ENCODE results near the gene SLIT3. TPM values are rescaled to one million over a fixed set of nuclear protein-coding genes. Genes with fewer than 3 reads are reported as not detected.

The SLIT3 gene
- total RNA-seq, 1 experiment from 2014 or later, result not detected

DNA sequence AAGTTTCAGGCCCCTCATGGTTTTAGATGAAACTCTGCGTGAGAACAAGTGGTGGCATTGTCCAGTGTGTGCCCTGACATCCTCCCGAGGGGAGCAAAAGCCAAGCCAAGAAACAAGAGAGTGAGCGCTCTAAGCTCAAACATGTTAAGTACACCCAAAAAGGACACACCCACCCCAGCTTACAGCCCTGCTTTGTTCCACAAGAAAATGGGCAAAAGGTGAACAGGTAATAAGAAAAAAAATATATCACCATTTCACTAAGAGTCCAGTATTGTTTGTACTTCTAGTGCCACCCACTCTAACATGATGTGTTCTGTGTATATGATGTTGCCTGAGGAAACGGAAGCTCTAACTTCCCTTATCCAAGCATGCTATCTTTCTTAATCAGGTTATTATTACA lies 278.2 kb downstream of the SLIT3 start:
- CTCF ChIA-PET, result no interaction called here

GRCh38 chr5:169020102-169020501 lies 280.8 kb downstream of the SLIT3 start:
- ChIA-PET POLR2A (ENCODE audit: unreplicated experiment) (no interaction called here), CTCF (no interaction called here)
- Histone ChIP-seq H4K20me1 (ENCODE audit: insufficient read depth) (no peaks in the 10 kb centered on the region), H3K27ac (no peak overlapping the region), H3K36me3 (ENCODE audit: low read depth) (no peaks in the 10 kb centered on the region), H3K4me2 (no peak overlapping the region), H3K9me2 (ENCODE audit: insufficient read depth) (no peaks in the 10 kb centered on the region), H3K4me3 (no peak overlapping the region), H3K27me3 (ENCODE audit: insufficient read depth, low read depth) (peaks cover 60% of the 10 kb centered on the region), H3F3A (ENCODE audit: insufficient read depth, low read depth) (no peaks in the 10 kb centered on the region), H3K4me1 (replicated peaks; ENCODE audit: insufficient read depth) (no peaks in the 10 kb centered on the region), H3K9me3 (ENCODE audit: insufficient read depth, low read depth) (no peaks in the 10 kb centered on the region), H2AFZ (no peak overlapping the region), H3K79me2 (ENCODE audit: low read depth) (no peaks in the 10 kb centered on the region)
- TF ChIP-seq CTCF (conservative IDR thresholded peaks at IDR 0.05) (no peak), EZH2 (IDR thresholded peaks at IDR 0.05; ENCODE audit: low read depth) (no peak)
- no TSS peak for BruUV-seq (replicated peaks)
- DNase-seq, result no peak
- intact Hi-C loops (cut with micrococcal nuclease; ENCODE audit: unreplicated experiment), result no loop called here

More for the DNA sequence above, 278.2 kb downstream of the SLIT3 start:
- H3K27ac ChIP-seq, result no peak overlapping the region
- intact Hi-C loops (cut with micrococcal nuclease; ENCODE audit: unreplicated experiment), result no loop called here
- TF ChIP-seq CTCF (conservative IDR thresholded peaks at IDR 0.05), result no peak
- no peak for TF ChIP-seq EZH2 (IDR thresholded peaks at IDR 0.05; ENCODE audit: low read depth)
- H3K79me2 ChIP-seq (ENCODE audit: low read depth), result no peaks in the 10 kb centered on the region
- no peak for DNase-seq
- H3K9me2 ChIP-seq (ENCODE audit: insufficient read depth), result no peaks in the 10 kb centered on the region
- no peaks in the 10 kb centered on the region for H3F3A ChIP-seq (ENCODE audit: insufficient read depth, low read depth)
- H4K20me1 ChIP-seq (ENCODE audit: insufficient read depth), result no peaks in the 10 kb centered on the region
- H3K36me3 ChIP-seq (ENCODE audit: low read depth), result no peaks in the 10 kb centered on the region
- POLR2A ChIA-PET (ENCODE audit: unreplicated experiment), result no interaction called here
- peaks cover 57% of the 10 kb centered on the region for H3K27me3 ChIP-seq (ENCODE audit: insufficient read depth, low read depth)
- no peak overlapping the region for H3K4me3 ChIP-seq
- BruUV-seq (replicated peaks), result no TSS peak
- H3K4me1 ChIP-seq (replicated peaks; ENCODE audit: insufficient read depth), result no peaks in the 10 kb centered on the region
- no peak overlapping the region for H3K4me2 ChIP-seq
- no peak overlapping the region for H2AFZ ChIP-seq
- H3K9me3 ChIP-seq (ENCODE audit: insufficient read depth, low read depth), result 0 out of 2 replicates have a peak, but pooled peaks cover 4% of the 10 kb centered on the region

GRCh38 chr5:169018925-169019324 lies 282.0 kb downstream of the SLIT3 start:
- Histone ChIP-seq H3K4me2 (no peak overlapping the region), H3K9me3 (ENCODE audit: insufficient read depth, low read depth) (no peaks in the 10 kb centered on the region), H3K27me3 (ENCODE audit: insufficient read depth, low read depth) (peaks cover 54% of the 10 kb centered on the region), H3F3A (ENCODE audit: insufficient read depth, low read depth) (no peaks in the 10 kb centered on the region), H3K27ac (no peak overlapping the region), H3K79me2 (ENCODE audit: low read depth) (no peaks in the 10 kb centered on the region), H2AFZ (no peak overlapping the region), H4K20me1 (ENCODE audit: insufficient read depth) (no peaks in the 10 kb centered on the region), H3K4me3 (no peak overlapping the region), H3K4me1 (replicated peaks; ENCODE audit: insufficient read depth) (no peaks in the 10 kb centered on the region), H3K9me2 (ENCODE audit: insufficient read depth) (no peaks in the 10 kb centered on the region), H3K36me3 (ENCODE audit: low read depth) (no peaks in the 10 kb centered on the region)
- no peak for DNase-seq
- TF ChIP-seq CTCF (conservative IDR thresholded peaks at IDR 0.05) (no peak), EZH2 (IDR thresholded peaks at IDR 0.05; ENCODE audit: low read depth) (no peak)
- intact Hi-C loops (cut with micrococcal nuclease; ENCODE audit: unreplicated experiment), result no loop called here
- ChIA-PET CTCF (no interaction called here), POLR2A (ENCODE audit: unreplicated experiment) (no interaction called here)
- no TSS peak for BruUV-seq (replicated peaks)

All from PC-9 (cell line).